ENCODE data around the gene R3HCC1L.
A peak's percentile ranks its signal among the peaks of the same experiment; 100 is the strongest.

Gene R3HCC1L
- total RNA-seq, result 29.3 to 53.3 reads per million in 2 donors

DNA sequence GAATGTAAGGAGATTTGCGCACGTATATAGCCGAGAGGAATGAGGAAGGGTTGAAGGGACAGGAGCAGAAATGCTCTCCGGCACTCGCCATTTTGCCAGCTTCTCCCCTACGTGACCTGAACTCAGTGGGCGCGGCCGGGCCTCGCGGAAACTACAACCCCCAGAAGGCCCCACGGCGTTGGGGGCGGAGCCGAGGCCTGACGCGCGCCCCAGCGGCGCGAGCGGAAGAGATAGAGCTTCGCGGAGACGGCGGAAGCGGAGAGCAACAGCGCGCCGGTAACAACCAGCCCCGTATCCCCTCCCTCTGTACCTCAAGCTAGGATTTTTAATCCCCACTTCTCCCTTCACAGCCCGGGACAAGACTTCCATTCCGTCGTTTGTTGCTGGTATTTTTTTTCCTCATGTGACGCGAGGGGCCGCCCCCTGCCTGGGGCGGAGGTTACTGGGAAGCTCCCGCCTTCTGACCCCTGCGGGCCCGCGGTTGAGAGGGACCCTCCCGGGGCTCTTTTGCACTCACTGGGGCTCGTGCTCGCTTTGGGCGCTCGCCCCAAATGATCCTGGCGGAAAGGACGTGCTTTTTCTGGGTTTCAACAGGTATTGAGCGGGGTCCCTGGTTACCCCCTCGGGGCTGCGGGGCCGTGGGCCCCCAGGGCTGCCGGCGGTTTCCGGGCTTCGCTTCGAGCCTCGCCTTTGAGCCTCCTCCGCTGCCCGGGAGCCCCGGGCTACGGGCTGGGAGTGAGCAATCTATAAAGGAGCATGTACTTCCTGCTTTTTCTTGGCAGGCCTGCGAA is at the start of gene R3HCC1L:
Gene R3HCC1L, plus strand, starts transcription at position 227 of the 791 bp plus-strand sequence. CDS start 73,458 bp downstream, outside the sequence.
- DNase-seq, result peak; percentile 83 to 96 (median 88)

DNA sequence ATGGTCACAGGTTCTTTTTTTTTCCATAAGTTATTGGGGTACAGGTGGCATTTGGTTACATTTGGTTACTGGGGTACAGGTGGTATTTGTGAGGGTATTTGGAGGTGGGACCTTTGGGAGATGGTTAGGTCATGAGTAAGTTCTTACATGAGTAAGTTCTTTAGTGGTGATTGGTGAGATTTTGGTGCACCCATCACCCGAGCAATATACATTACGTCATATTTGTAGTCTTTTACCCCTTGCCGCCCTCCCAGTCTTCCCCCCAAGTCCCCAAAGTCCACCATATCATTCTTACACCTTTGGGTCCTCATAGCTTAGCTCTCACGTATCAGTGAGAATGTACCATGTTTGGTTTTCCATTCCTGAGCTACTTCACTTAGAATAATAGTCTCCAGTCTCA is 49.2 kb upstream of the R3HCC1L start:
- no peak for DNase-seq

DNA sequence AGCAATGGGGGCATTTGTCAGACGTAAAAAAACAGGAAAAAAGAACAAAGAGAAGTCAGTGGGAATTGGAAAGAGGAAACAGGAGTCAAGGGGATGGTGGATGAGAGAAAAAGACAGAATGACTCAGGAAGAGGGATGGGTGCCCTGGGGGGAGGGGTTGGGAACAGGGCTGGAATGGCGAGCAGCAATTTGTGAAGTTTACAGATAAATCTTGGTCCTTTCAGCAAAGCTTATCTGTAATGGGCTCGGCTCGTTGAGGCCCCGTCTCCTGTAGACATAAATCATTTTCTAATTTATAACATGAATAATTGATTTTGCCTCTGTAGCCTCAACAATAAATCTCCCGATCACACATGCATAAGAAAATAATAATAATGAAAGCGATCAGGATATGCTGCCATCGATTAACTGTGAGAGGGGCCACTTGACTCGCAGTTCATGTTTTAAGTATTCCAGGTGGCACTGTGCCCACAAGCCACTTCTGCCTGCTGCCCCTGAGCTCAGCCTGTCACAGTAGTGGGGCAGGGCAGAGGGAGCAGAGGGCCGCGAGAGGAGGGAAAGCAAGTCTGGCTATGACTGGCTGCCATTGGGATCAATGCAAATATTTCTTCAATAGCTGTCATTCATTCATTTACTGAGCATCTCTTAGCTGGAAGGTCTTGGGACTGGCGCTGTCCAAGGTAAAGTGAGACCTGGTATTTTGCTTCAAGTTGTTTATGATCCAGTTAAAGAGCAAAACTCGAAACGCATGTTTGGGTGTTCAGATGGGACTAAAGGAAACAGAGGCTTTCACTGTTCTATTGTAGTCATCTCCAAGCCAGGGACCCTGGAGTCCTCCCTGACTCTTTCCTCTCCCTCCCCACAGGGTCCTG is 47.4 kb upstream of the R3HCC1L start:
- DNase-seq, result no peak

DNA sequence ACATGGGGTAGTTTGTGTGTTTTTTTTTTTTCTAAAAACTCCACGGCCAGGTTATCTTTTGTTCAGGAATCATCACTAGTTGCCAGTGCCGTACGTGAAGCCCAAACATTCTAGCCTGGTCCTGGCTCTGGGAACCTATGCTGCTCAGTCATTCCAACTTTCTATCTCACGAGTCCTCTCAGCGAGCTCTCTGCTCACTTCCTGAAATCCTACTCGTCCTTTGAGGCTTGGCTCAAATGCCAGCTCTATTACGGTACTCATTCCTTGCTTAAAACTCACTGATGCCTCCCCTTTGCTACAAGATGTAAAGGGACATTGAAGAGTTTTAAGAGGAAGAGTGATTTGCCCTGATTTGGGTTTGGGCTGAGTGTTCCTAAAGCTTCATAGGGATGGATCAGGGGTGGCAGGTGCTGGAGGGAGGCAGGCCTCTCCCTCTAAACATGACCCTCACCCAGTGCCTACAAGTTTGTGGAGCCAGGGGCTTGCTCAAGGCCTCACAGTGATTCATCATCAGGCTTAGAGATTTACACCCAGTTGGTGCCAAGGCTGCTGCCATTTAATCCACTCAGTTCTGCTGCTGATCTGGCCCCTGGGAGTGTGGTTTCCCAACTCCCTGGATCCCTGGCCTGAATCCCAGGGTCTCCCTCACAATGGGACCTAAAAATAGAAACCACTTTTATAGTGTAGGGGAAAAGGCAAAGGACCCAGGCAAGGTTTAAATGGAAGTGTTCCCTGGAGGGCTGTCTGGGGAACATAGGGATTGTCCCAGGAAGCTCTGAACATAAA is 46.1 kb upstream of the R3HCC1L start:
- DNase-seq, result no peak

DNA sequence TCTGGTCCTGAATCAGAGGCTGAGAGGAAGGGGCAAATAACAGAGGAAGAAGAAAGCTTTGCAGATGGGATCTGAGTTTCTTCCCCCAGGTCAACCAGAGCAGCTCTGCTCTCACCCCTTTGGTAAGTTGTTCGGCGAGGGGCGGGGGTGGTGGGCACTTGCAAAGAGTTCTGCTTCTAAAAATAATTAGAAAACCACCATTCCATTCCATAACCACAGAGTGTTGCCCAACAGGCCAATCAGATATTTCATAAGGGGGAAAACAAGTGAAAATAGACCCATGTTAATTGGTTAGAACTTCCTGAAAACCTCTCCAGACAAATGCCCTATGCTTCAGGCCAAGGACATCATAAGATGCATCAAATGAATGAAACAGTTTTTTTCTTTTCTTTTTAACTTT is 43.6 kb upstream of the R3HCC1L start:
- DNase-seq, result no peak

DNA sequence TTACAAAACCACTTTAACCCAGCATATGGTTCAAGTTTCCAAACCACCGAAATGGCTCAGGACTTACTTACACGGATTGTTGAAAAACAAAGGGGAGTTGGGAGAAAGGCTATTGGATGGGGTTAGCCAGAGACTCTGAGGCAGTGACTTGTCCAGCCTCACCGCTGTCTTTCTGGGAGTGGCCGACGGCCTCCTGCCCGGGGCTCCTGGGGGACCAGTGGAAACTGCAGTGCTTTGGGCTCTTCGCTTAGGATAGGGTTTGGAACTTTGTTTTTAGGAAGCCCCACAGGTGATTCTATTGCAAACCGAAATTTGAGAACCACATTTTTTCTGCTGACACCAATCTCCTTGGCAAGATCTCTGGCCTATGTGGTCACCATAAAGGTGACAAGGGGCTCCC is 38.1 kb upstream of the R3HCC1L start:
- no peak for DNase-seq

DNA sequence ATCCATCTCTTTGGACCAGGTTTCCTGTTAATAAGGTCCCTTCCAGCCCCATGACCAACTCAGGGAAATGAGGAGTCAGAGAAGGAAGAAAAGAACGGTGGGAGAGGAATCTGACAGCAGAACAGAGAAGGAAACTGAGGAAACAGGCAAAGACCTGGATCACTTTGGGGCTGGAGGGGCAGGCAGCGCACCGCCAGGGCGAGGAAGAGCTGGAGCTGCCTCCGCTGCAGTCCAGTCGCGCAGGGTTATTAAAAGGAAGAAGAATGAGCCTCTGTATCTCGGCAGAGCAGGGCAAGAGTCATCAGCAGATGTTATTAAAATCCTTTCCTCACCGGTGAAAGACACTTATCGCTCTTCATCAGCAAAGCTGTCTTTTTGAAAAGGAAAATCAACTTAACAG is 37.7 kb upstream of the R3HCC1L start:
- no peak for DNase-seq

DNA sequence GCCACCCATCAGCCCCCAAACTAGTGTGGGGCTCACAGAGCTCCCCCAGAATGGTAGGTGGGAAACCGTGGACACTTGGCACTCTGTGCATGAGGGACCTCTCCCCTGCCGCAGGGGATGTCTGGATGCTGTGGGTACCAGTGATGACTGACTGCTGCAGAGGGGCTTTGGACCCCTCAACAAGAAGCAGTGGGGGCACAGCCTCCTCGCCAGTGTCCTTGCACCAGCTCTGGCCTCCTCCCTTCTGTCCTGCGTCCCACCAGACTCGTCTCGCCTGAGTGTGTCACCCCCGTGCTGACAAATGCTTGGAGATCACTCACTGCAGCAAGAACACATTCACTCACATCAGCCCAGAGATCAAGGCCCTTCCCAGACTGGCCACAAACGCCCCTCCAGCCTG is 37.3 kb upstream of the R3HCC1L start:
- DNase-seq, result no peak

DNA sequence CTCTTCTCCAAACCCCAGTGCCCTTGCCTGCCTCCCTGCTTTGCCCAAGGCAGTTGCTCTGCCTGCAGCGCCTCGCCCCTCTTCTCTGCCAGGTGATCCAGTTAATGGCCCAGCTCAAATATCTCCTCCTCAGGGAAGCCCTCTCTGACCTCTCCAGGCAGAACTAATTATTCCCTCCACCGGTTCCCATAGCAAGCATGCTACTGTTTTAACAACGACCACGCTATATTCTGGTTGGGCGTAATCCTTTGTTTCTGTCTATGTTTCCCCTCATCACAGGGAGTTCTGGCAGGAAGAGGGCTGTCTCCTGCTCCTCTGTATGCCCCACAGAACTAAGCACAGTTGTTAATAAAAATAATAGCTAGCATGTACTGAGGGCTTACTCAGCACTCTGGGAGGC is 36.8 kb upstream of the R3HCC1L start:
- DNase-seq, result no peak

DNA sequence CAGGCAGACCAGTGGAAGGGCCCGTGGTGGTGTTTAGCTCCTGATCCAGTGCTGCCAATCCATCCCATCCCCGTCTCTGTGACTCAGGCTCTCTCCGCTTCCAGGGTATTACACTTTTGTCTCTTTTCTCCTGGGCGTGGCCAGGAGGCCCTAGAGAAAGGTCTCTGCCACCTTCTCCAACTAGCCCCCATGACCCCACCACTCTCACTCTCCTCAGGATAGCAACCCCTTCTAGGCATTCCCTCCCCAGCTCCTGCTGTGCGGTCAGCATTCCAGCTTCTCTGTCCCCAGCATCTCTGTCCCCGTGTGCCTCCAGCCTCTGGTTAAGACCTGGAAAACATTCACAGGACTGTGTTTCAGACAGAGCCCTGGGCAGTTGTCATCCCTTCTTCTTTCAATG is 36.2 kb upstream of the R3HCC1L start:
- DNase-seq, result no peak

DNA sequence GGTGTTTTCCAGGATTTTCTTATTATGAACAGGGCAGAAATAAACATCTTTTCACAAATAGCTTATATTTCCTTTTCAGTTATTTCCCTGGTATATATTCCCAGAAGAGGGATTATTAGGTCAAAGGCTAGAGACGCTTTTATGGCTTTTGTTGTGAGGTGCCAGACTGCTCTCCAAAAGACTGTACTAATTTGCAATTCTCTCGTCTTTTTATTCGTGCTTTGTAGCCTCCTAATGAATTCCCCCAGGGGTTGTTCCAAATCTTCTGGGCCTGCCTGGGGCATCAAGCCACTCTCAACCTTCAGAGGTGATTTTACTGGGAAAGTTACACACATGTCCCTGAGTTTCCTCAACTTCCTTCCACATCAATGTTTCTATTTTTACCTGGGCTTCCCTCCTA is 34.0 kb upstream of the R3HCC1L start:
- DNase-seq, result no peak

DNA sequence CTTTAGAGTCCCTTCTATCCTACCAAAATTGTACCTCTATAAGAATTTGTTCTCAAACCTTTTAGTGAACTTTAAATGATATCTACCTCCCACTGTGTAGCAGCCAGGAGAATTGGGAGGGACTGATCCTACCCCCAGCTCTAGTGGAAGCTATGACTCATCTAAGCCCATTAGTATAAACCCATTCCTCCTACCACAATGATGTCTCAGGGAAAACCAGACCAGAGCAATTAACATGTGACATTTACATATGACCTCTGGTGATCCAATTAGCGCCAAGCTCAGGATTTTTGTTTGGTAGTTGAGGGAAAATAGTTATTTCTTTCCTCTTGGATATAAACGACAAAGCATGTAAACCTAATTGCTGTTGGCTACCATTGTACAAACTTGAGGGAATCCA is 33.1 kb upstream of the R3HCC1L start:
- no peak for DNase-seq

DNA sequence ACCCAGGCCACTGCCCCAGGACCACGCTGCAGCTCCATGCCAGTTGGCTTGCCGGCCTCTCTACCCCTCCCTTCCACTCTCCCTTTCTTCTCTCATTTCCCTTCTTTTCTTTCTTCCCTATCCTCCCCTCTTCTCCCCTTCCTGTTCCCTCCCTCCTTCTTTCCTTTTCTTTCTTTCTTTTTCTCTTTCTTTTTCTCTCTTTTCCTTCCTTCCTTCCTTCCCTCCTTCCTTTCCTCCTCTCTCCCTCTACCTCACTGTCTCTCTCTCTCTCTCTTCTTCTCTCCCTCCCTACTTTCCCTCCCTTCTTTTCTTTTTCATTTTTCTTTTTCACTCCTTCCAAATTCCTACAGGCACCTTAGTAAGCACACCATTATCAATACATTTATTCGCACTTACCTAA is 30.3 kb upstream of the R3HCC1L start:
- no peak for DNase-seq

DNA sequence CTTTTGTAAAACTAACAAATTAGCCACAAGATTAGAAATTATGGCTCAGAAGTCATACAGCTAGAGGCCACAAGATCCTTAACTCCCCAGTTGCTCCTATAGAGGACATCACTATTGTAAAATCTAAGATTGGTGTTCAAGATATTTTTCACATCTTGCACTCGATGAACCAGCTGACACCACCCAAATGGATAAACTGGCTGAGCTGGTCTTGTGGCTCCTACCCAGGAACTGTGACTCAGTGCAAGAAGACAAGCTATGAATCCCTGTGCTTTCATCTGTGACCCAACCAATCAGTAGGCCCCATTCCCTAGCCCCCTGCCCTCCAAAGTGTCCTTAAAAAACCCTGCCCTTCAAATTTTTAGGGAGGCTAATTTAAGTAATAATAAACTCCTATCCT is 27.9 kb upstream of the R3HCC1L start:
- DNase-seq, result no peak

DNA sequence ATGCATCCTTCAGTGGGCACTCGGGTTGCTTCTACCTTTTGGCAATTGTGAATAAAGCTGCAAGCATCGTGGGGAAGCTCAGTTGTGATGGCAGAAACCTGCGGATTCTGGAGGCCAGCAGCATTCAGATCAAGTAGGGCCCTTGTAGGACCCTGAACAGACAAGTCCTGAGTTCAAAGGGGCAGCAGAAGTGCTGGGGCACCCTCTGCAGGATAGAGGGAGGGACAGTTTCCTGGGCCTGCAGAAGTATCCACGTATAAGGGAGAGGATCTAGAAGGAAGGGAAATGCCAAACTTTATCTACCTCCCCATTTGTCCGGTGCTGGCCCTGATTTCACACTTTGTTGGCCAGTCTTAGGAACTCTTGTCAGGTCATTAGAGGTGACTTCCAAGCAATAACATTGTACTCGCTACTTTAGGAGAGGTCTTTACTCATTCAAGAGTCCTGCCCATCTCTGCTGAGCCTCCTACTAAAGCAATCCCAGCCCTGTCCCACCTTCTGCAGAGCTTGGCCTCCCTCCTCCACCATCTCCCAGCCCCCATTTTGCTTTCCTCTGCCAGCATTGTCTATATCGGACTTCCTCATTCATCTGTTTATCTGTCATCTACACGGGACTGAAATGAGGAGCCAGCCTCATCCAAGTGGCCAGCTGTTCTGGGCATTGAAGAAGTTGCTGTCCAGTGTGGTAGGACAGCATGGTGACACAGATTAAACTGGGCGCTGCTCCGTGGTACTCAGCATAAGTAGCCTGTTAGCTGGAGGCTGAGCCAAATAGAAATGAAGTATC is 26.6 kb upstream of the R3HCC1L start:
- DNase-seq, result no peak

DNA sequence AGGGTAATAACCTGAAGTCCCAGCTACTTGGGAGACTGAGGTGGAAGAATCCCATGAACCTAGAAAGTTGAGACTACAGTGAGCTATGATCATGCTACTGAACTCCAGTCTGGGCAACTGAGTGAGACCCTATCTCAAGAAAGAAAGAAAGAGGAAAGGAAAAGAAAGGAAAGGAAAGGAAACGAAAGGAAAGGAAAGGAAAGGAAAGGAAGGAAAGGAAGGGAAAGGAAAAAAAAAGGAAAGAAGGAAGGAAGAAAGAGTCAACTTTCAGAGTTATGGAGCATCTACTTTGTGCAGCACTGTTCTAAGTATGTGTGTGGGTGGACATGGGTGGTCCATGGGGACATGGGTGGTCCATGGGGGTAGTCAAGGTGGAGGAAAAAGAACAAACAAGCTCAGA is 24.1 kb upstream of the R3HCC1L start:
- no peak for DNase-seq

DNA sequence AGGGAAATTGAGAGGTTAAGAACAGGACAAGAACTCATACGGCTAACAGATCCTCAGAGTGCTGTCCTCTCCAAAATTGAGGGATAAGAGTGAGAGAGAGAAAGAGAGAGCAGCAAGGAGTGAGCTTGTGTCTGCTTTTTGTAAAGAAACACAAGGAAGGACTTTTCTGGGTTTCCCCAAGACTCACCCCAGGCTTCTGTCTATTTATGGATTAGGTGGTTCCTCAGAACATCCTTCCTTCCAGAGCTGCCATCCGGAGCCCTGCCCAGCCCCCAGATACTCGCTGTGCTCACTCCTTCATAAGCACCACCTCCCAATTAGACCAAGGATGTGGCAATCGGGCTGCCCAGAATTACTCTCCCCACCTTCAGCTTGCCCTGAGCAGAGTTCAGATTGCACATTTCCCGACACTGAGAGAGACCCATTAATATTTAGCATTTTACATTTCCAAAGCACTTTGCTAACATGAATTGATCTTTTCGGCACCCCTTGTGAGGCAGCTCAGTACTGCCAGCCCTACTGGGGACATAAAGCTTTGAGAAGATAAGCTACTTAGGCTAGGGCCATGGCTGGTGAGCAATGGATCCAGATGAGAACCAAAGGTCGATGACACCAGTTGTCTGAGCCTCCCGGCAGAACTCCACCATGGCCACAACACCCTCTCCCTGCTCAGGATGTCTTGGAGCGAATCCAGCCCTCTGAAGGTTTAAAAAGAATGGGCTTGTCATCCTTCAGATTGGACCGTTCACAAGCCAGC is 19.2 kb upstream of the R3HCC1L start:
- no peak for DNase-seq

DNA sequence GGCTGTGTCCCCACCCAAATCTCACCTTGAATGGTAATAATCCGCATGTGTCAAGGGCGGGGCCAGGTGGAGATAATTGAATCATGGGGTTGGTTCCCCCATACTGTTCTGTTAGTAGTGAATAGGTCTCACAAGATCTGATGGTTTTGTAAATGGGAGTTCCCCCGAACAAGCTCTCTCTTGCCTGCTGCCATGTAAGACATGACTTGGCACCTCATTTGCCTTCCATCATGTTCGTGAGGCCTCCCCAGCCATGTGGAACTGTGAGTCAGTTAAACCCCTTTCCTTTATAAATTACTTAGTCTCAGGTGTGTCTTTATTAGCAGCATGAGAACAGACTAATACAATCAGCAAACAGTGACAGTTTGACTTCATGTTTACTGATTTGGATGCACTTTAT is 14.6 kb upstream of the R3HCC1L start:
- no peak for DNase-seq

DNA sequence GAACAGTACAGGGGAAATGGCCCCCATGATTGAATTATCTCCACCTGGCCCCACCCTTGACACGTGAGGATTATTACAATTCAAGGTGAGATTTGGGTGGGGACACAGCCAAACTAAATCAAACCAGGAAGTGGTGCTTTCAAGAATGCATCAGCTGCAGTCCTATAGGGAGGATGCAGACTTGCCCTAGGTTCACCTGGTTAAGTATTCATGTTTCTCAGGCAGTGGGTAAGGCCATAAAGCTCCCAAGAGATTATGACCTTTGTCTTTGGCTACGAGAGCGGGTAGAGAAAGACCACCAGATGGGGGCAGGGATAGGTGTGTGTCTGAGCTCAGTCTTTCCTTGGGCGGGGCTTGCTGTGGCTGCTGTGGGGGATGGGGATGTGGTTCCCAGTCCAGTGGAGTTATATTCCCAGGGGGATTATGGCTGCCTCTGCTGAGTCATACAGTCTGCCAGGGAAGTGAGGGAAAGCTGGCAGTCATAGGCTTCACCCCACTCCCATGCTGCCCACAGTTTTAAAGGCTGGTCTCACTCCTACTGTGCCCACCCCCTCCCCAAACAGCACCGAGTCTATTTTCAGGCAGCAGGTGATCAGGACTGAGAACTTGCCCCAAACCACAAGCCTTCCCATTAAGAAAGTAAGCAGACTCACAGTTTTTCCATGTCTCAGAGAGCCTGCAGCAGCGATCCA is 8.4 kb upstream of the R3HCC1L start:
- DNase-seq, result no peak

DNA sequence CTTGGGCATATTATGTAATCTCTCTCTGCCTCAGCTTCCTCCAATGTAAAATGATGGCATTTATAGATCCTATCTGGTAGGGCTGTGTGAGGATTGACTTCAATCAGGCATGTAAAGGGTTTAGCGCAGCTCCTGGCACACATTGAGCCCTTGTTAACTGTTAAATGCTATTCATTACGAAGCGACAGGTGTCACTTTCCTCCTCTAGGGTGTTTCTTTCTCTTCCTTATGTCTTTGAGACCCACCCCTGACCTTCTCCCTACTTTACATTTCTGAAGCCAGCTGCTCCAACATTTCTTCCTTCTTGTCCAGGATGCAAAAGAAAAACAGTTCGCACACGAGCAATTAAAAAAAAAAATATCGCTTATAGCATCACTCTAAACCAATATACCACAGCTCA is 5.7 kb upstream of the R3HCC1L start:
- DNase-seq, result no peak

DNA sequence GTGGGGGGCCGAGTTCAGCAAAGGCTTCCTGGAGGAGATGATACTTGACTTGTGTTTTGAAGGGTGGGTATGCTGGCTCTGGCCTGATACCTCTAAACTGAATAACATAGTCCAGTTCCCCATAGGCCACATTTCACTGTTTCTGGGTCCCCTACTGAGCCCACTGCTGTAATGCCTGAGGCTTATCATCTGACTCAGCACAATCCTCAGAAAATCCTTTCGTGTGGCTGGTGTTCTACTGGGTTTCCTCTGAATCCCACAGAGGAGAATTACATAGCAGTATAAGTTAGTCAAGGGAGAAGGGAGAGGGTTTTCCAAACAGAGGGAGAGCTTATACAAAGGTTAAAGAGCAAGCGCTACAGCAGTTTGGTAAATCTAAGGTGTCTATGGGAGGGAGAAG is 2.8 kb upstream of the R3HCC1L start:
- DNase-seq, result no peak
